GM23248 (cell line): ENCODE data around the gene WWOX. TPM values are rescaled to one million over a fixed set of nuclear protein-coding genes. Genes with fewer than 3 reads are reported as not detected.

Experiments used
- DNase-seq: peaks from one replicate; pipeline ENCODE4 v3.0.0-alpha.2; 2015
- H2AFZ ChIP-seq: fragments of 200-600 bp; sonication (generic); 2 replicates; pipeline ENCODE4 v1.6.1; 2016; ENCODE audit warnings: antibody characterized with exemption
- H3F3A ChIP-seq: fragments of 200-600 bp; sonication (generic); 2 replicates; pipeline ENCODE4 v1.6.1; 2016; ENCODE audit warnings: mild to moderate bottlenecking, antibody characterized with exemption, mixed run types; ENCODE audit not compliant: insufficient read depth
- H3K27ac ChIP-seq: fragments of 200-600 bp; sonication (generic); 2 replicates; pipeline ENCODE4 v1.5.1; 2016; ENCODE audit warnings: mild to moderate bottlenecking
- H3K27me3 ChIP-seq: fragments of 200-600 bp; sonication (generic); replicated peaks from 2 replicates; pipeline ENCODE4 v1.6.1; 2016; ENCODE audit warnings: mild to moderate bottlenecking; ENCODE audit not compliant: insufficient read depth
- H3K36me3 ChIP-seq: fragments of 200-600 bp; sonication (generic); 2 replicates; pipeline ENCODE4 v1.6.1; 2016; ENCODE audit warnings: low read depth, mild to moderate bottlenecking
- H3K4me1 ChIP-seq: fragments of 200-600 bp; sonication (generic); 2 replicates; pipeline ENCODE4 v1.6.1; 2016; ENCODE audit warnings: mild to moderate bottlenecking; ENCODE audit not compliant: insufficient read depth
- H3K4me2 ChIP-seq: fragments of 200-600 bp; sonication (generic); one replicate; pipeline ENCODE4 v1.6.1; 2016; ENCODE audit warnings: mild to moderate bottlenecking; ENCODE audit not compliant: unreplicated experiment
- H3K4me3 ChIP-seq: fragments of 200-600 bp; sonication (generic); 2 replicates; pipeline ENCODE4 v1.5.1; 2016; ENCODE audit warnings: mild to moderate bottlenecking
- H3K79me2 ChIP-seq: fragments of 200-600 bp; sonication (generic); 2 replicates; pipeline ENCODE4 v1.6.1; 2016; ENCODE audit warnings: mild to moderate bottlenecking; ENCODE audit not compliant: insufficient read depth
- H3K9ac ChIP-seq: fragments of 200-600 bp; sonication (generic); 2 replicates; pipeline ENCODE4 v1.6.1; 2016; ENCODE audit warnings: mild to moderate bottlenecking
- H3K9me2 ChIP-seq: fragments of 200-600 bp; sonication (generic); 2 replicates; pipeline ENCODE4 v1.6.1; 2016; ENCODE audit warnings: mixed run types, mild to moderate bottlenecking, moderate library complexity; ENCODE audit not compliant: insufficient read depth
- H3K9me3 ChIP-seq: fragments of 200-600 bp; sonication (generic); one replicate; pipeline ENCODE4 v1.6.1; 2017; ENCODE audit warnings: low read depth
- H4K20me1 ChIP-seq: fragments of 200-600 bp; sonication (generic); 2 replicates; pipeline ENCODE4 v1.6.0; 2016; ENCODE audit not compliant: insufficient read depth
- EZH2 ChIP-seq: fragments of 200-600 bp; sonication (generic); IDR thresholded peaks from 2 replicates; pipeline ENCODE4 v1.6.1; 2018; ENCODE audit warnings: antibody characterized with exemption, mild to moderate bottlenecking; ENCODE audit not compliant: insufficient read depth, poor library complexity, severe bottlenecking
- EZH2phosphoT487 ChIP-seq: fragments of 200-600 bp; sonication (generic); IDR thresholded peaks from 2 replicates; pipeline ENCODE4 v1.6.1; 2018; ENCODE audit warnings: antibody characterized with exemption, moderate library complexity, mild to moderate bottlenecking, low read depth; ENCODE audit not compliant: insufficient read depth
- WGBS, 2 experiments: methylation state at CpG; one replicate each; pipeline ENCODE4 v1.1.6; 2015 to 2017; ENCODE audit warnings: low lambda C conversion rate in 2 of 2, low coverage in 1 of 2; ENCODE audit errors: missing lambda C conversion rate in 2 of 2; 5-methylcytosine and 5-hydroxymethylcytosine counted together
- in situ Hi-C: fragments of 300-500 bp; cut with MboI; formaldehyde crosslinking; loops from 2 replicates; pipeline ENCODE4 v1.15.0; 2020
- polyA plus RNA-seq: library from polyadenylated mRNA; unstranded; fragments of >200 nt; fragmentation: Nextera tagmentation; extraction: Ambion mirVana; gene quantifications from 2 replicates; pipeline ENCODE4 v1.2.1, GENCODE V29; 2016
- total RNA-seq: library from RNA; depleted of rRNA; stranded (reverse); fragments of >200 nt; shearing (Covaris generic); gene quantifications from 2 replicates; pipeline ENCODE4 v1.2.3, GENCODE V29; 2014

Gene WWOX
- total and polyA plus RNA-seq, 2 experiments from 2014 or later = 4.5 to 6.6 TPM

DNA sequence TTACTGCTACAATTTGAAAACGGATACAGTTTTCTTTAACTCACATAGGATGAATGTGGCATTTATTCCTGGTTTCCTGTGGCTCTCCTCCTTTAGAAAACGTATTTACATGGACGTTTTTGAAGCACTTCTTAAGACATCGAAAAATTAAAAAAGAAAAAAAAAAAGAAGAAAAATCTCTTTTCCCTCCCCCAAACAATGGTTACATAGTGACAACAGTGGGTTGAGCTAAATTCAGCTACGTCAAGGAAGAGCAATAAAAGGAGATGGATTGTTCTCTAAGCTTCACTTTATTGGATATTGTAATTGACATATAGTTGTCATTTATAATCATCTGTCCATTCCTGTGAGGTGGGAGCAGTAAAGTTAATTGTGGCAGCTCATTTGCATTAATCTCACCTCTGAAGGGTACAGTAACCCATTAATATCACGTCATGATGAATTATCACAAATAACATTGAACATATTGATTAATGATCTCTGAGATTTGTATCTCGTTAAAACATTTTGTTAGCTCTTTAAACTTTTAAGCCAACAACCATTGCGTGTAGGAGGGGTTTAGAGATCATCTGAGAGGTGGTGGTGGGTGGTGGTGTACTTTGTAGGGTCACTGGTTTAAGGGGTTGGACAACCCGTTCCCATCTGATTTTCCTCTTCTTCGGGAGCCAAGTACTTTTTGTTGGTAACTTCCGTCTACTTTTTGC lies 184.2 kb downstream of the WWOX start:
- Histone ChIP-seq H3K9me2 (no peaks in the 10 kb centered on the region), H3K4me3 (no peak overlapping the region), H4K20me1 (no peaks in the 10 kb centered on the region), H3K79me2 (no peaks in the 10 kb centered on the region), H3K27me3 (no peaks in the 10 kb centered on the region), H3K27ac (no peak overlapping the region), H3K36me3 (no peaks in the 10 kb centered on the region), H3K9me3 (no peaks in the 10 kb centered on the region), H3F3A (no peaks in the 10 kb centered on the region), H3K9ac (no peak overlapping the region), H2AFZ (no peak overlapping the region), H3K4me2 (no peak overlapping the region), H3K4me1 (no peaks in the 10 kb centered on the region)
- DNase-seq = no peak
- TF ChIP-seq EZH2 (no peak), EZH2phosphoT487 (no peak)
- in situ Hi-C loops = no loop called here
- 52 to 56% methylated on average over 11 of the region's 11 CpGs for WGBS, 2 experiments

DNA sequence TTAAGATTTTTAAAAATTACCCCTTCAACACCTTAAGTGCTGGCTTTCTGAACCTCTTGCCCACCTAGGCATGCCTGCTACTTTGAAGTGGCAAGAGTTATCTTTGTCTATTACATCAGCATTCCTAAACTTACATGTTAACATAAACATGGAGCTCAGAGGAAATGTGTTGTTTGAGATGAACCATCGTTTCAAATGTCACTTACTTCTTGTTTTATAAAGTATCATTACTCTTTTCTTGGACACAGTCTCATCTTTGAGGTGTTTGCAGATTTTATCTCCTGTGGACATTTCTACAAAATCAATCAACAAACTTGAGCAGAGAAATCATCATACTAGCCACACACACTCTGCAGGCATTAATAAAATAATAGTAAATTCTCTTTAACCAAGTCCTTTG lies 184.9 kb downstream of the WWOX start:
- no peaks in the 10 kb centered on the region for H3F3A ChIP-seq
- no peak overlapping the region for H2AFZ ChIP-seq
- in situ Hi-C loops = no loop called here
- no peak overlapping the region for H3K4me3 ChIP-seq
- TF ChIP-seq EZH2 (no peak), EZH2phosphoT487 (no peak)
- H3K36me3 ChIP-seq = no peaks in the 10 kb centered on the region
- no peaks in the 10 kb centered on the region for H4K20me1 ChIP-seq
- no peaks in the 10 kb centered on the region for H3K4me1 ChIP-seq
- no peak overlapping the region for H3K4me2 ChIP-seq
- no peaks in the 10 kb centered on the region for H3K79me2 ChIP-seq
- no peak overlapping the region for H3K9ac ChIP-seq
- H3K9me2 ChIP-seq = no peaks in the 10 kb centered on the region
- no peaks in the 10 kb centered on the region for H3K9me3 ChIP-seq
- H3K27me3 ChIP-seq = no peaks in the 10 kb centered on the region
- no peak overlapping the region for H3K27ac ChIP-seq
- WGBS, 2 experiments = 44 to 54% methylated on average over 1 of the region's 1 CpG
- DNase-seq = no peak

DNA sequence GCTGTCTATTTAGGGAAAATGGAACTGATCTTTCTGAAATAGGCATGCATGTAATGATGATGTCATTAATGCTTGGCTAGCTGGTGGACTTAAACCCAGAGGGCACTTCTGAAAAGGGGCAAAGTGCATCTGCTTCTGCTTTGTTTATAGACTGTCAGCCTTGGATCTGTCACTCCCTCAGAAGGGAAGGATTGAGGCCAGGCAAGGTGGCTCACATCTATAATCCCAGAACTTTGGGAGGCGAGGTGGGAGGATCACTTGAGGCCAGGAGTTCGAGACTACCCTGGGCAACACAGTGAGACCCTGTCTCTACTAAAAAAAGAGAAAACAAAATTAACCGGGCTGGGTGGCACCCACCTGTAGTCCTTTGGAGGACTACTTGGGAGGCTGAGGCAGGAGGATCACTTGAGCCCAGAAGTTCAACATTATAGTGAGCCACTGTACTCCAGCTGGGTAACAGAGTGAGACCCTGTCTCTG lies 185.5 kb downstream of the WWOX start:
- Histone ChIP-seq H3K9me2 (no peaks in the 10 kb centered on the region), H3K27me3 (no peaks in the 10 kb centered on the region), H3K79me2 (no peaks in the 10 kb centered on the region), H2AFZ (no peak overlapping the region), H3K4me3 (no peak overlapping the region), H4K20me1 (no peaks in the 10 kb centered on the region), H3F3A (no peaks in the 10 kb centered on the region), H3K9ac (no peak overlapping the region), H3K4me2 (no peak overlapping the region), H3K36me3 (no peaks in the 10 kb centered on the region), H3K9me3 (no peaks in the 10 kb centered on the region), H3K27ac (no peak overlapping the region), H3K4me1 (no peaks in the 10 kb centered on the region)
- WGBS, 2 experiments = 62 to 65% methylated on average over 3 of the region's 3 CpGs
- no peak for DNase-seq
- in situ Hi-C loops = no loop called here
- TF ChIP-seq EZH2 (no peak), EZH2phosphoT487 (no peak)

DNA sequence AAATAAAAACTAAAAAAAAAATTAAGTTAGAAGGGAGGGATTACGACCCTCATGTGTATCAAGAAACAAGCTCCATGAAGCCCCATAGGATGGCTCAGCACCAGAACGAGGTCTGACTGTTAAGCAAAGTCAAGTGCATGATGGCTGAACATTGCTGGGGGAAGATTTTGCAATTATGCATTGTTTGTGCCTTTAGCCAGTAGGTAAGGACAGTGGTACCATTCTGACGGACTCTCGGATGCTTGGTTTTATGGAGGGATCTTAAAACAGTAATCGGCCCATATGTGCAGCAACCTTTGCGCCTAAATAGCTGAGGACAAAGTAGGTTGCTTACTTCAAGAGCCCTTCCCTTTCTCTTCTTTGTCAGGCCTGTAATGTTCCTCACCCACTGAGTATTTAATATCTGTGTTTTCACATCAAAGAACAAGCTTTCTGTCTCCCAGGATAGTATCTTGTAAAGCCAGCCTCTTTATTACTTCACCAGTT lies 186.0 kb downstream of the WWOX start:
- Histone ChIP-seq H3K27ac (no peak overlapping the region), H3F3A (no peaks in the 10 kb centered on the region), H3K4me3 (no peak overlapping the region), H3K9me2 (no peaks in the 10 kb centered on the region), H3K9ac (no peak overlapping the region), H3K4me2 (no peak overlapping the region), H3K9me3 (no peaks in the 10 kb centered on the region), H3K27me3 (no peaks in the 10 kb centered on the region), H3K79me2 (no peaks in the 10 kb centered on the region), H3K36me3 (no peaks in the 10 kb centered on the region), H4K20me1 (no peaks in the 10 kb centered on the region), H2AFZ (no peak overlapping the region), H3K4me1 (no peaks in the 10 kb centered on the region)
- in situ Hi-C loops = no loop called here
- no peak for DNase-seq
- WGBS, 2 experiments = 53 to 57% methylated on average over 6 of the region's 6 CpGs
- TF ChIP-seq EZH2phosphoT487 = no peak
- TF ChIP-seq EZH2 = no peak

DNA sequence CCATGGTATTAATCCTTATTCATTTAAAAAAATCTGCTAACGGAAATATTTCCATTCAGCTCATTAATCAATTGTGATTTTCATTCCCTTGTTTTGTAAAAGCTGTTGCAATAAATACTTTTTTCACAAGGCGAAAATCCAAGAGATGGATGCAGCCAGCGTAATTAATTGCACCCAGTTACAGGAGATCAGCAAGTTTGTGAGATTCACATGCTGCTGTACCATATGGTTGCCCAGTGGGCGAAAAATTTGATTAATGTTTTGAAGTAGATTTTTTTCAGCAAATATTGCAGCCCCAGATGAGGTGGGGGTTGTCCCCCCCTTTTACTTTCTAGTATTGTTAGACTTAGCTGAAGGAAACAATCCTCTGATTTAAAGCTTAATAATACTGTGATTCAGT lies 186.6 kb downstream of the WWOX start:
- WGBS, 2 experiments = 13 to 24% methylated on average over 4 of the region's 4 CpGs
- in situ Hi-C loops = no loop called here
- no peaks in the 10 kb centered on the region for H3K9me2 ChIP-seq
- no peaks in the 10 kb centered on the region for H3K4me1 ChIP-seq
- H4K20me1 ChIP-seq = no peaks in the 10 kb centered on the region
- no peak overlapping the region for H3K4me3 ChIP-seq
- no peaks in the 10 kb centered on the region for H3K9me3 ChIP-seq
- no peak for DNase-seq
- H3K36me3 ChIP-seq = no peaks in the 10 kb centered on the region
- H2AFZ ChIP-seq = no peak overlapping the region
- H3F3A ChIP-seq = no peaks in the 10 kb centered on the region
- H3K27ac ChIP-seq = no peak overlapping the region
- H3K9ac ChIP-seq = no peak overlapping the region
- no peak overlapping the region for H3K4me2 ChIP-seq
- no peaks in the 10 kb centered on the region for H3K79me2 ChIP-seq
- TF ChIP-seq EZH2phosphoT487 (no peak), EZH2 (no peak)
- no peaks in the 10 kb centered on the region for H3K27me3 ChIP-seq
